KOPT-K1 (cell line): ENCODE data around the gene AFAP1L2.

Source experiments
- H3K27ac ChIP-seq: fragments of 200-600 bp; sonication (generic); 2 replicates; pipeline ENCODE4 v1.5.1; 2016; ENCODE audit warnings: antibody characterized with exemption, mild to moderate bottlenecking, low read depth, low read length; ENCODE audit not compliant: poor library complexity, severe bottlenecking
- H3K36me3 ChIP-seq: fragments of 200-600 bp; sonication (generic); 2 replicates; pipeline ENCODE4 v1.5.1; 2017; ENCODE audit warnings: antibody characterized with exemption, mild to moderate bottlenecking, low read length, moderate library complexity; ENCODE audit not compliant: insufficient read depth
- H3K9me3 ChIP-seq: fragments of 200-600 bp; sonication (generic); 2 replicates; pipeline ENCODE4 v1.5.1; 2017; ENCODE audit warnings: antibody characterized with exemption, low read length, mild to moderate bottlenecking; ENCODE audit not compliant: insufficient read depth, poor library complexity, severe bottlenecking

The AFAP1L2 gene

DNA sequence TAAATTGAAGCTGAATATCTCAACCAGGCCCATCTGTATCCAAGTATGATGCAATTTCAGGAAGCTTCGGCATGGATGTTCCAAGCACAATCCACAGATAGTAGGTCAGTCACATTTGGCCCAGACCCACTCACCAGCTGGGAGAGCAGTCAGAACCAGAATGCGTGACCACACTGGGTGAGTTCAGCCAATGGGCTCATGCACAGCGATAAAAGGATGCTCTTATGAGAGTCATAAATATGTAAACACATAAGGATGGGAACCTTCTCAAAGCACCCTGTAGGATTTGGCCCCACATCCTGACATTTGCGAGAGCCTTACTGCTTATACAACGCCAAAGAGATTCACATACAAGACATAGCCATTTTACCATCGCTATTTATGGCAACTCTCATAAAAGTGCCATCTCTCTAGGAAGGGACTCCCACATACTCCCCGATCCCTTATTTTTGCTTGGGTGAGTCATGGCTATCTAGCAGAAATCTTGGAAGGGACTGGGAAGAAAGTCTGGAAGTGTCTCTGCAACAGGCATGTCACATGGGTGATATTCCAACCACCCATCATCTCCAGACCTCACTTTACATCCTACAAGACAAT is 3.0 kb downstream of the AFAP1L2 start:
- Histone ChIP-seq H3K9me3 (no peaks in the 10 kb centered on the region), H3K36me3 (no peaks in the 10 kb centered on the region), H3K27ac (no peak overlapping the region)

DNA sequence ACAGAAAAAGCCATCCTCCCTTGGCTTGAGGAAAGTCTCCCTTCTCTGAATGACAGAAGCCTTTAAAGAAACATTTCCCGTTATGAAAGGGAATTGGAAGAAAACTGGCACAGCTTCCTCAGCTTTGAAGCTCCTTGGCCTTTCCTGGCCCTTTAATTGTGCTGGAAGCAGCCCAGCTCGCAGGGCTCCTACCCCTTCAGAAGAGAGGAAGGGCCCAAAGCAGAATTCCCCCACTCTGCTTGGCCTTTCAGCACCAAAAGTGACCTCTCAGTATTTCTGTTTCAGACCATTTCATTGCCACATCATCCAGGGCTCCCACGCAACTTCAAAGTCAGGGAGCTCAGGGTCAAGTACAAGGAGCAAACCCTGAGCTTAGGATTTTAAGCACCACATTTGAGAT is 4.2 kb downstream of the AFAP1L2 start:
- Histone ChIP-seq H3K27ac (no peak overlapping the region), H3K9me3 (no peaks in the 10 kb centered on the region), H3K36me3 (no peaks in the 10 kb centered on the region)

- H3K27ac ChIP-seq, result no peak overlapping the region
- no peaks in the 10 kb centered on the region for H3K36me3 ChIP-seq
- no peaks in the 10 kb centered on the region for H3K9me3 ChIP-seq
Measured at GRCh38 chr10:114399576-114399975, 4.7 kb downstream of the AFAP1L2 start.

GRCh38 chr10:114398587-114399331 is 5.5 kb downstream of the AFAP1L2 start:
- no peaks in the 10 kb centered on the region for H3K36me3 ChIP-seq
- H3K9me3 ChIP-seq, result no peaks in the 10 kb centered on the region

DNA sequence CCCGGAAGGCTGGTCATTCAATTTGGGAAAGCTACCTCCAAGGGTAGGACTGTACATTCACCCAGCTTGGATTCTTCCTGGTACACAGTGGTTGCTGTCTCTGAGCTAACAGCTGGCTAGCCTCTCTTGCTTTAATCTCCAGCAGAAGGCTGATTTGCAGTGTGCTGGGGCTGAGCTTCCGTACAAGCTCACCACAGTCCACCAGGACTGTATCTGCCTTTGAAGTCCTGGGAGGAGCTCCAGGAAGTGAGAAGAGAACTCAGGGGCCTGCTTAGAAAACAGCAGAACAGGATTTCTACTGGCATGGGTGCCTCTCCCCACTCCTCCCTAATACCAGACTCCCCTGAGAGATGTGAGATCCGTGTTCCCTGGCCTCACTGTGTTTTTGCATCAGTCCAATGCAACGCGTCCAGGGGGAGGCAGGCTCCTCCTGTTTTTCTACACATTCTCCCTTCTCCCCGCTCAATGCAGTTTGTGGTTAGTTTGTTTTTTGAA is 6.6 kb downstream of the AFAP1L2 start:
- no peaks in the 10 kb centered on the region for H3K36me3 ChIP-seq
- no peak overlapping the region for H3K27ac ChIP-seq
- no peaks in the 10 kb centered on the region for H3K9me3 ChIP-seq

More at GRCh38 chr10:114398587-114399331, 5.5 kb downstream of the AFAP1L2 start:
- H3K27ac ChIP-seq, result no peak overlapping the region

GRCh38 chr10:114396464-114396863 is 7.8 kb downstream of the AFAP1L2 start:
- H3K36me3 ChIP-seq, result no peaks in the 10 kb centered on the region

GRCh38 chr10:114395366-114396022 is 8.8 kb downstream of the AFAP1L2 start:
- Histone ChIP-seq H3K27ac (no peak overlapping the region), H3K36me3 (no peaks in the 10 kb centered on the region), H3K9me3 (no peaks in the 10 kb centered on the region)

More at GRCh38 chr10:114396464-114396863, 7.8 kb downstream of the AFAP1L2 start:
- no peaks in the 10 kb centered on the region for H3K9me3 ChIP-seq
- H3K27ac ChIP-seq, result no peak overlapping the region

DNA sequence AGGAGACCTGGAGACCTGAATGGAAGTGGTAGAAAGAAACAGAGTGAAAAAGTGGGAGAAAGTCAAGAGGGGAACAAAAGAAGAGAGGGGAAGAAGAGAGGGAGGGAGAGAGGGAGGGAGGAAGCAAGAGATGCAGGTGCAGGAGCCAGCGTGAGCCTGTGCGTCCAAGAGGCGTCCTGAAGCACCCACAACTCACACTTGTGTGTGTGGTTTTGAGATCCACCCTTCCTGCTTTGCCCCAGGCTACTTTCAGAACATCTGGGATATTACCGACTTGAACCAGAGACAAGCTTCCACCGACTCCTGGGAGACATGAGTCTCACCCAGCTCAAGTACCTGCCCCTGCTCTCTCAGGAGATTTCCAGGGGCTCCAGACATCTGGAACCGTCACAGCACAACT is 9.8 kb downstream of the AFAP1L2 start:
- Histone ChIP-seq H3K27ac (no peak overlapping the region), H3K36me3 (no peaks in the 10 kb centered on the region), H3K9me3 (no peaks in the 10 kb centered on the region)

GRCh38 chr10:114393886-114394285 is 10.4 kb downstream of the AFAP1L2 start:
- H3K9me3 ChIP-seq, result no peaks in the 10 kb centered on the region
- no peak overlapping the region for H3K27ac ChIP-seq
- no peaks in the 10 kb centered on the region for H3K36me3 ChIP-seq

DNA sequence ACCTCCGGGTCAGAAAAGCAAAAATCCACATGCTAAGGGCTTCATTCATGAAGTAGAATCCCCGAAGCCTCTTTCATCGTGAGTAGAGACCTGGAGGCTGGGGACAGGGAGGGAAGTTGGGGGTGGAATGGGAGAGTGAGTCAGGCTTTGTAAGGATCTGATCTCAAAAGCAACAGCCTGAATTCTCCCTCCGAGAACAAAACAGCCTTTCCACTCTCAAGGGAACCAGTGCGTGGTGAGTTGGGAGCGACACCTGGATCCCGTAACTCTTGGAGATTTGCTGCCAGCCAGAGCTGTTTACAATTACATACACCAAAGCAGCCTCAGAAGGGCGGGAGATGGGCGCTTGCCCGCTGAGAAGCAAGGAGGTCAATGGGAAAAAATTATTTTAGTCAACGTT is 10.8 kb downstream of the AFAP1L2 start:
- Histone ChIP-seq H3K36me3 (no peaks in the 10 kb centered on the region), H3K27ac (no peak overlapping the region), H3K9me3 (no peaks in the 10 kb centered on the region)

GRCh38 chr10:114392112-114392835 is 12.0 kb downstream of the AFAP1L2 start:
- Histone ChIP-seq H3K36me3 (no peaks in the 10 kb centered on the region), H3K27ac (no peak overlapping the region), H3K9me3 (no peaks in the 10 kb centered on the region)

DNA sequence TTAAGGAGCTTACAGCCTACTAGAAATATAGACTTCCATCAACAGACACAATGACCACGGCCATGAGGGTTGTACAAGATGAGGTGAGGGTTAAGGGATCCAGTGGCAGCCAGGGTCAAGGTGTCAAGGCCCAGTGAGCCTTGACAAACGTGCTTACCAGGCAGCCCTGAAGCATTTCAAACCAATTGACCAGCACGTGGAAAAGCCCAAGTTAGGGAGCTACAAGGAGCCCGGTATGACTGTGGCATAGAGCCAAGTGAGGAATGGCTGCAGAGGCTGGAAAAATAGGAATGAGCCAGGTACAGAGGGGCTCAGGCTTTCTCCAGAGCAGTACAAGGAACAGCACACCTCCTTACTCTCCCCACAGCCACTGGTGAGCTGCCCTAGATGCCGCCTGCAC is 12.7 kb downstream of the AFAP1L2 start:
- no peak overlapping the region for H3K27ac ChIP-seq
- no peaks in the 10 kb centered on the region for H3K36me3 ChIP-seq
- H3K9me3 ChIP-seq, result no peaks in the 10 kb centered on the region

DNA sequence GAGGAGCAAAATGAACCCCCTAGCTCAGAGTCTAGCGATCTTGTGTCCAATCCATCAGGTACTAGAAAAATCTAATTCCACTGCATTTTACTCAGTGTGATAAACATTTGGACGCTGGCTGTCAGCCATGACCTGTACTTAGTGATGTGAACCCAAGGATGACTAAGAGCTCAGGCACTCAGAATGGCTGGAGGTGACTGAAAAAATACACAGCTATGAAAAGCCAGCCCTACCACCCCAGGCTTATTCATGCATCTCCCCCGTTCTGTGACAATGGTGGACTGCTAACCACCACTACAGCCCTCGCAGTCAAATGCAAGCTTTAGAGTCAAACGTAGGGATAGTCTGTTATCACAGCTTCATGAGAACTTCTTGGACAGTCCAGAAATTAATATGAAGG is 14.9 kb downstream of the AFAP1L2 start:
- no peaks in the 10 kb centered on the region for H3K9me3 ChIP-seq
- H3K27ac ChIP-seq, result no peak overlapping the region
- no peaks in the 10 kb centered on the region for H3K36me3 ChIP-seq

DNA sequence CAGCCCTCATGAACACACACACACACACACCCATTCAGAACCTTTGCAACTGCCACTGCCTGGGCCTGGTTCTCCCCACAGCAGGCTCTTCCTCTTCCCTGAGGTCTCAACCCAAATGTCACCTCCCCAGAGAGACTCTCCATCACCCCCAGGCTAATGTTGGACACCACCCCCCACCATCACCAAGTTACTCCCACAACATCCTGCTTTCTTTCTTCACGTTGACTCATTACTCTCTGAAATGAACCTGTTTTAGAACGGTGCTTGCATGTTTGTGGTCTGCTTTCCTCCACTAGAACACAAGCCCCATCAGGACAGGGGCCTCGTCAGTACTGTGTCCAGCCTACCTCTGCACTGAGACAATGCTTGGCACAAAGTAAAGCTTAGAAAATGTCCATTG is 16.0 kb downstream of the AFAP1L2 start:
- Histone ChIP-seq H3K27ac (no peak overlapping the region), H3K36me3 (no peaks in the 10 kb centered on the region), H3K9me3 (no peaks in the 10 kb centered on the region)

- Histone ChIP-seq H3K9me3 (no peaks in the 10 kb centered on the region), H3K36me3 (no peaks in the 10 kb centered on the region), H3K27ac (no peak overlapping the region)
Measured at GRCh38 chr10:114387784-114388183, 16.5 kb downstream of the AFAP1L2 start.
